Measurements from ENCODE around the gene SPACA5B.
"Not testable (repeated sequence)": the region's sequence is repeated elsewhere in the genome, so short reads cannot be mapped to it uniquely, and the experiment has no call there.

Gene SPACA5B

DNA sequence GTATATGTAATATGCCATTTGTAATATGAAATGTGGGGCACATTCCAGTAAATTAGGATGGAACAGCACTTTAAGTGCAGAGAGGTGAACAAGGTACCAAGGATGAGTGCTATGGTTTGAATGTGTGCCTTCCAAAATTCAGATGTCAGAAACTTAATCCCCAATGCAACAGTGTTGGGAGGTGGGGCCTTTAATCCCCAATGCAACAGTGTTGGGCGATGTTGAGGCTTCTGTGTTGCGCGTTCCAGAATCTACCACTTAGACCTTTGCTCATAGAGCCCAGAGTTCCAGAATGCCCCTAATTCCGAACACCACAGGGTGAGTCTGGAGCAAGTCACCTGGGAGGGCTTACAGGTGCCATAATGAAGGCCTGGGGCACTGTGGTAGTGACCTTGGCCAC lies at the start of gene SPACA5B:
Gene SPACA5B, plus strand, starts transcription at position 301 of the 400 bp plus-strand sequence. Its CDS starts 62 bp downstream, at position 363.
- not testable (repeated sequence) for DNase-seq

DNA sequence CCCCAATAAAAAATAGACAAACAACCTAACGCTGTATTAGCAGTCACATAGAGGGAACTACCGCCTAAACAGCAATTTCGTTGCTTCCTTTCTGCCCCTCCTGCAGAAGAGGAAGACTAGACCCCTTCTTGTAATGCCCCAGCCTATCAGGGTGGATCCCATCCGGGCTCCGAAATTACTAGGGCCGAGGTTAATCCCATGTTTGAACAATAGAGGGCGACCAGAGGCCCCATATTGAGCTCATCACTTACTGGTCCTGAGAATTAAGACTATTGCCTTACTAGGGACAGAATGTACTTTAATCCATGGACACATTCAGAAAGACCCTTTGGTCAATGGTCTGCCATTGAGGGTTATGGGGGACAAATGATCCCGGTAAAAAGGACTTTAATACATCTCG lies 47.2 kb upstream of the SPACA5B start:
- DNase-seq = peak; percentile 16 to 17

DNA sequence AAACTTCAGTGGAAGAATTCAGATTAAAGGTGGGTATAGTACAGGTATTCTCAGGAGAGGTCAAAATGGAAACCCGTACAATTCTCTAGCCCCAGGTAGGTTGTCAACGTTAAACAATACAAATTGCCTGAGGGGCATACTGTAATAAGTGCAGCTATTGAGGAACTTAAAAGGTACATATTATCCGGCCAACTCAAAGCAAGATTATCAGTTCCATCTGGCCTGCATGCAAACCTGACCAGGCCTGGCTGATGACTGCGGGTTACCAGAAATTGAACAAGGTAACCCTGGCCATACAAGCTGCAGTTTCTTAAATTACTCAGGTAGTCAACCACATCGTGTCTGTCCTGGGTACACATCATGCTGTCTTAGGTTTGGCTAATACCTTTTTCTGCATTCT lies 46.7 kb upstream of the SPACA5B start:
- DNase-seq = no peak

DNA sequence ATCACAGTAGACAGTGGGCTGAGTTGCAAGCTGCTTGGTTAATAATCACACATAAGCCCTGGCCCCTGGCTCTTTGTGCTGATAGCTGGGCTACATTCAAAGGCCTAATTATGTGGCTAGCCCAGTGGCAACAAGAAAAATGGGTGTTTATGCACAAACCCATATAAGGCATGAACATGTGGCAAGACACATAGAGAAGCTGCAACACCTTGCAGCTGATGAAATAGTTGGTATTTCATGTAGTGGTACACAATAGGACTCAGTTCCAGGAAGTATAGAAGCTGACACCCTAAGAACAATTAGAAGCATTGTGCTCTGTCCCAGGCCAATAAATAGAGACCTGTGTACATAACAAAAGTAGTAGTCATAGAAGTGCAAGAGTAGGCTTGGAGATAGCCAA lies 44.3 kb upstream of the SPACA5B start:
- DNase-seq = no peak

DNA sequence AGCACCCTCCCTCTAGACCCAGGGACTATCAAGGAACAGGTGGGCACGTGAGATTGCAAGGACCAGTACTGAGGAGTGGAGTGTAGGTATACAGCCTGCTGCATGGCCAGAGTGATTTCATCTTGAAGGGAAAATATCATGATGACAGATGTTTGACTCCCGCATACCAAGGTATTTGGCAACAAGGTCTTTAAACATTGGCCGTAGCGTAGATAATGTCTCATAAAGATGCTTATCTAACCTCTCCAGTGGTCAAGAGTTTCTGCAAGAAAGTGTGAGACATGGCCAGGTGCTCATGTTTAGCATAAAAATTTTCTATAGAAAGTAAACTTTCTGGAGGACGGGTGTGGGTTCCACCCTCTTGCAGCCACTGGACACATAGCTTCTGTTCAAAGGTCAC lies 40.3 kb upstream of the SPACA5B start:
- no peak for DNase-seq

DNA sequence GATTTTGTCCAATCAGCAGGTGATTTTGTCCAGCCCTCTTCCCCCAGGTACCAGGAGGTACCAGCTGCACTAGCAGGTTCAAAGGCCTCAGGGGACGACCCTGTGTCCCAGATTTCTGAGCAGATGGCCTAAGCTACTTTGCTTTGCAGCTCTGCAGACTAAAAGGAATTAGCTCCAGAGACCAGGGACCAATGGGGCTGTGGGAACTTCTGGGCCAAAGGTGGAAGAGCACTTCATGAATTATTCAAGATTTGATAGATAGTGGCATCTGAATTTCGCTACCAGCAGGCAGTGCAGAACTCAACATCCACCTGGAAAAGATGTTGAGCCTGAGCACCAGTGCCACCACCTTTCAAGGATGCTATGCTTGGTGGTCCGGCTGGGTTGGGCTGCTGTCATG lies 37.9 kb upstream of the SPACA5B start:
- not testable (repeated sequence) for DNase-seq

DNA sequence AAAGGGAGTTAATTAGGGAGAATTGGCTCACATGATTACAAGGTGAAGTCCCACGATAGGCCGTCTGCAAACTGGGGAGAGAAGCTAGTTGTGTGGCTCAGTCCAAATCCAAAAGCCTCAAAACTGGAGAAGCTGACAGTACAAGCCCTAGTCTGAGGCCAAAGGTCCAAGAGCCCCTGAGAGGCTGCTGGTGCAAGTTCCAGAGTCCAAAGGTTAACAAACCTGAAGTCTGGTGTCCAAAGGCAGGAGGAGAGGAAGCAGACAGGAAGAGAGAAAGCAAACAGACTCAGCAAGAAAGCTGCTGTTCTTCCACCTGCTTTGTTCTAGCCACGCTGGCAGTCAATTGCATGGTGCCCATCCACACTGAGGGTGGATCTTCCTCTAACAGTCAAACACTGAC lies 29.0 kb upstream of the SPACA5B start:
- DNase-seq = no peak

DNA sequence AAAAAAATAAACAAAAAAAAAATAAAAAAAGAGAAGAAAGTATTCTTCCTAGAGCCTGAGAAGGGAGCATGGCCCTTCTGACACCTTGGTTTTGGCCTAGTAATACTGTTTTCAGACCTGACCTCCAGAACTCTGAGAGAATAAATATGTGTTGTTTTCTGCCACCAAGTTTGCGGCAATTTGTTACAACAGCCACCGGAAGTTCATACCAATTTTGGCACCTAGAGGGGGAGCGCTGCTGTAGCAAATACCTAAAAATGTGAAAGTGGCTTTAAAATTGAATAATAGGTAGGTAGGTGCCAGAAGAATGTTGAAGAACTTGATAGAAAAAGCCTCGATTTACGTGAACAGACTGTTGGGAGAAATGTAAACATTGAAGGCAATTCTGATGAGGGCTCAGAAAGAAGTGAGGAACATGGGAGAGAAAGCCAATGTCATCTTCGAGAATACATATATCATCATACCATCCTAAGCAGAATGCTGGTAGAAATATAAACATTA lies 27.5 kb upstream of the SPACA5B start:
- no peak for DNase-seq

DNA sequence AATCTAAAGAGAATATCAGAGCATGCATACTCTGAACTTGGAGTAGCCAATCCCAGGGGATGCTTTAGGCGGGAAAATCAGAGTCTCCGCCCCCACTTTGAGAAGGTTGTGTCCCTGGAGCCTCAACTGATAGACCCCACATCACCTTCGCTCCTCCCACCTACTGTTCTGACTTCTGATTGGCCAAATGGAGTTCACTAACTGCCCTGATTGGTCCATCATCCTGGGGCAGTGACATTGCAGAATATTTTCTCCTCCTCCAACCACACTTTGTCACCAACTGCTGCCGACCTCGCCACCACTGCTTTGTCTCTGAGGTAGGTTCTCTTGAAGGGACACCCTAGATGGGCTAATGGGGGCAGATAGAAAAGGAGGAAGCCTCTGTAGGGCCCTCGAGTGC lies 22.7 kb upstream of the SPACA5B start:
- DNase-seq = no peak

DNA sequence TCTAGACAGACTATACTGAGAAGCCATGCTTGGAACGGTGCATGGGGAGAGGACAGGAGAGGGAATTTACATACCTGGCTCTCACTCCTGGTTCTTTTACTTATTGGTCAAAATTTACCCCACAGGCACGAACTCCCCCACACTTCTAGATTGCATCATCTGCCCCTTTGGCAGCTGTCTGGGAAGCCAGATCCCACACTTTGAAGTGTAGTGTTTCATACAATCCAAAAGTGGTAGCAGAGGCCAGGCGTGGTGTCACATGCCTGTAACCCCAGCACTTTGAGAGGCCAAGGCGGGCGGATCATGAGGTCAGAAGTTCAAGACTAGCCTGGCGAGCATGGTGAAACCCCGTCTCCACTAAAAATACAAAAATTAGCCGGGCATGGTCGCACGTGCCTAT lies 5.1 kb upstream of the SPACA5B start:
- not testable (repeated sequence) for DNase-seq

DNA sequence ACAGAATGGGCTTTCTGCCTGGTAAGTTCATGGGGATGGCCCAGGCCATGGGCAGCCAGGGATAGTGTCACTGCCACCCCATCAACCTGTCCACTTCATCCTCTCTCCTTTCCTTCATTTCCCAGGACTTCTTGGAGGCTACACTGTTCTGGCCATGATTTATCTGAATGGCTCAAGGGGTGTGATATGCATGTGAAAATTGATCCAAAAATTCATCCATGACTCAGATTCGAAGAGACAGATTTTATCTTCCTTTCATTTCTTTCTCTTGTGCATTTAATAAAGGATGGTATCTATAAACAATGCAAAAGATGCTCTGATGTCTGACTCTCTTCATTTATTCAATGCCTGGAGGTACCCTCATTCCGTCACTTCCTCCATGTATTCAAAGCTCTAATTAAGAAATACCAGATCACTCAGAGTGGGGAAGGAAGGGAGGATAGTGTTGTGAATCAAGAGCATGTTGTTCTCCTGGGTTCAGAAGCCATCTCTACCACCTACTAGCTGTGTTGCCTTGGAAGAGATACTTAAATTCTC lies 1.9 kb downstream of the SPACA5B start:
- DNase-seq = not testable (repeated sequence)

DNA sequence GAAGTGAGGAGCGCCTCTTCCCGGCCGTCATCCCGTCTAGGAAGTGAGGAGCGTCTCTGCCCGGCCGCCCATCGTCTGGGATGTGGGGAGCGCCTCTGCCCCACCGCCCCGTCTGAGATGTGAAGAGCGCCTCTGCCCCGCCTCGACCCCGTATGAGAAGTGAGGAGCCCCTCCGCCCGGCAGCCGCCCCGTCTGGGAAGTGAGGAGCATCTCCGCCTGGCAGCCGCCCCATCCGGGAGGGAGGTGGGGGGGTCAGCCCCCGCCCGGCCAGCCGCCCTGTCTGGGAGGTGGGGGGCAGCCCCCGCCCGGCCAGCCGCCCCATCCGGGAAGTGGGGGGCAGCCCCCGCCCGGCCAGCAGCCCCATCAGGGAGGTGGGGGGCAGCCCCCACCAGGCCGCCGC lies 8.7 kb downstream of the SPACA5B start:
- DNase-seq = not testable (repeated sequence)

DNA sequence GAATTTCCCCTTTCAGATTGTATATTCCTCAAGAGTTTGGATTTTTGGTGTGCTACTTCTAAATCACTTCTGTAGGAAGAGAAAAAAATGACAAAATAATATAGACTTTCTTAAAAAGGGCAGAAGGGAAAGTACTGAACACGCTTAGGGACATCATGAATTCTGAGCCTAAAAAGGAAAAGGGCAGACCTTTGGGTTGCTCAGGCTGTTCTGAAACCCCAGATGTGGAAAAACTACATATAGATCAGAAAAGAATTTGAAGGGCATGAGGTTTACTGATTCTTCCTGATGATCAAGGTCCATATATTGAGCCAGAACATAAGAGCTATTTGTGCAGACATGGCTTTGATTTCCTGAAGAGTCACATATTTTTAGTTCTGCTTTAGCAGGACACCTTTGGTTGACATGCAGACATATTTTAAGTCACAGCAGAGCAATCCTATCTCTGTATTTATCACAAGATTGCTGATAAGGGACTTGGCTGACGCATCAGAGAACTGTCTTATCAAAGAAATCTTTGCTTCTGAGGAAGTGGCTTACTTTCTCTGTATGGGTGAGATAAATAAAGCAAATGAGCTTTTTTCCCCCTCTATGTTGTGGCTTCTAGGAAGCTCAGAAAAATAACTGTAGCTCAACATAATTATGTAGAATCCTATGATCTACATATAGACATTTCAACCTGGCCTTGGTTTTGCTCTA lies 11.5 kb downstream of the SPACA5B start:
- DNase-seq = not testable (repeated sequence)

DNA sequence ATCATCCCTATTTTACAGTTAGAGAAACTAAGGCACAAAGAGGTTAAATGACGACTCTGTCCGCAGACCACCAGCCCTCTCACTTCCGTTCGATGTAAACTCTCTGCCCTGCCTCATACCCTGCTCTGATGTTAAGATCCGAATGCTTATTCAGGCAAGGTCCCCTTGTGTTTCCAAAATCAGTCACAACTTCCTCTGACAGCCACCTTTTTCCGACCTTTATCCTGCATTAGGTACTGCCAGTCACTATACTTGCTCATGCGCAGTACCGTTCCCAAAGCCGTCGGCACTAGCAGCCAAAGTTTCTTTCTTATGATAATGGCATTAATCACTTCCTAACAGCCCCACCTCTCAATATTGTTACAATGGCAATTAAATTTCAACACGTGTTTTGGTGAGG lies 12.3 kb downstream of the SPACA5B start:
- DNase-seq = peak; percentile 8 to 22

DNA sequence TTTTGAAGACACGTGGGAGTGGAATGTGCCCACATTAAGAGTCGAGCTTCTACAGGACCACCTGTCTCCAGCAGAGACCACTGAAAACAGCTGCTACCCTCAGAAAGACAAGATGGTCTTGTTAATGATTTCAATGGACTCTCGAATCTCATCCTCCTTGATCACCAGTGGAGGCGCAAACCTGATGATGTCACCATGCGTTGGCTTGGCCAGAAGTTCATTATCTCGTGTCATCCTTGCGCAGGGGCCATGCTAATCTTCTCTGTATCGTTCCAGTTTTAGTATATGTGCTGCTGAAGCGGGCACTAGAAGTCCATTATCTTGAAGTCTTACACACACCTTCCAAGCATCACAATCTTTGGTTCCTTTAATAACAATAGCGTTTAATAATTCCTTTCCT lies 23.3 kb downstream of the SPACA5B start:
- no peak for DNase-seq

DNA sequence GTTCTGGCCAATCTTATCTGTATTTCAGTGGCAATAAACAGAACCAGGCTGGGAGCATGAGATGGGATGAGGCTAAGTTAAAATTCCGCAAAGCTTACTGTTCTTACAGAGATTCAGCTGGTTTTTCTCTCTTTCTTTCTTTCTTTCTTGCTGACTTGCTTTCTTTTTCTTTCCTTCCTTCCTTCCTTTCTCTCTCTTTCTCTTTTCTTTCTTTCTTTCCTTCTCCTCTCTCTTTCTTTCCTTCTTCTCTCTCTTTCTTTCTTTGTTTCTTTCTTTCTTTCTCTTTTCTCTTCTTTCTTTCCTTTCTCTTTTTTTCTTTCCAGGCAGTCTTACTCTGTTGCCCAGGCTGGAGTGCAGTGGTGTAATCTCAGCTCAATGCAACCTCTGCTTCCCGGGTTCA lies 24.4 kb downstream of the SPACA5B start:
- DNase-seq = no peak

DNA sequence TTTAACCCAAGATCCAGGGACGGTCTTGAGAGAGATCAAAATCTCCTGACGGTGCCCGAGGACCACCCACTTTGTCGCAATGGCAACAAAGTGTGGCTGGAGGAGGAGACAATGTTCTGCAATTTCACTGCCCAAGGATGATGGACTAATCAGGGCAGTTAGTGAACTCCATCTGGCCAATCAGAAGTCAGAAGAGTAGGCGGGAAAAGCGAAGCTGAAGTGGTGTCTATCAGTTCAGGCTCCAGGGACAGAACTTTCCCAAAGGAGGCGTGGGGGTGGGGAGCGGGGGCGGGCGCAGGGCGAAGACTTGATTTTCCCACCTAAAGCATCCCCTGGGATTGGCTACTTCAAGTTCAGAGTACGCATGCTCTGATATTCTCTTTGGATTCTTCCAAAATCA lies 25.6 kb downstream of the SPACA5B start:
- DNase-seq = no peak

DNA sequence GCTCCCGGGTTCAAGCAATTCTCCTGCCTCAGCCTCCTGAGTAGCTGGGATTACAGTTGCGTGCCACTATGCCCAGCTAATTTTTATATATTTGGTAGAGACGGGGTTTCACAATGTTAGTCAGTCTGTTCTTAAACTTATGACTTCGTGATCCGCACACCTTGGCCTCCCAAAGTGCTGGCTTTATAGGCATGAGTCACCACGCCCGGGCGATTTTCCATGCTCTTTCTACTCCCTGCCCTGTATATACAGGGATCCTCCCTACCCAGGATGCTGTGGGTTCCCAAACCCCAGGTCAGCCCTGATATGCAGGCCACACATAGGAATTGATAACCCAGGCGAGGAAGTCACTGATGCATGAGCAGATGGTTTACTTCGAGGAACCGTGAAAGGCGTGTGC lies 34.8 kb downstream of the SPACA5B start:
- no peak for DNase-seq

DNA sequence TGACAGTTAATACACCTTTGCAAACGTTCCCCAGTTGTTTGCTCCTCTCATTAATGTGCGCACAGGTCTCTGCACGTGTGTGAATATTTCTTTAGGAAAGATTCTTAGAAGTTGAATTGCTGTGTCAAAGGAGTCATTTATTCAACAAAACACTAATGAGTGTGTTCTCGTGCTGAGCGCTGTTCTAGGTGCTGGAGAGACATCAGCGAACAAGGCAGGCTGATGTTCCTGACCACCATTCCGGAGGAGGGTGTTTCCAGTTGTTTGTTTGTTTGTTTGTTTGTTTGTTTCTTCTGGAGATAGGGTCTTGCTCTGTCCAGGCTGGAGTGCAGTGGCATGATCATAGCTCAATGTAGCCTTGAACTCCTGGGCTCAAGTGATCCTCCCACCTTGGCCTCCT lies 35.9 kb downstream of the SPACA5B start:
- not testable (repeated sequence) for DNase-seq

DNA sequence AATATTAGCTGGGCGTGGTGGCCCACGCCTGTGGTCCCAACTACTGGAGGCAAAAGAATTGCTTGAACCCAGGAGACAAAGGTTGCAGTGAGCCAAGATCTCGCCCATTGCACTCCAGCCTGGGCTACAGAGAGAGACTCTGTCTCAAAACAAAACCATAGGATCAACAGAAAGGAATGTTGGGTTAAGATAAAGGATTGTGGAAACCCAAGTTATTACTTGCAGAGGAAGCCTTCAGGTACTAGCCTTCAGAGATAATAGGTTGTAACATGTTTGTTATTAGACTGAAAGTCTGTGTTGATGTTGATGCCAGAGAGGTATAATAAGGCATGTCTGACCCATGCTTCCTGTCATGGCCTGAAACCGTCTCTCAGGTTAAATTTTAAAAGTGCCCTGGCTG lies 49.3 kb downstream of the SPACA5B start:
- no peak for DNase-seq

DNA sequence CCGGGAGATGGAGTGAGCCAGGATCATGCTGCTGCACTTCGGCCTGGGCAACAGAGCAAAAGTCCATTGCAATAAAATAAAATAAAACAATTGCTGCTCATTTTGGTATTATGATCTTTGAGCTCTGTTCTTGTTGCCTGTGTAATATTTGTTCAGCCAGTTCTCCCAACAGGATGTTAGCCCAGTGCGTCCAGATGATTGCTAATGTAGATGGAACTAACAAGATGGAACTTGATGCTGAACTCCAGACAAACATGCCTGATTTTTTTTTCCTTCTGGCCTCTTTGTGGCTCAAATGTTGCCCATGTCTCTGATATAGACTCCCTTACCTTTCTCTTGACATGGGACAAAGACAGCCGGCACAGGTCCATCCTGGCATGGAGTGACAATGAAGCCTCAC lies 50.4 kb downstream of the SPACA5B start:
- DNase-seq = no peak

DNA sequence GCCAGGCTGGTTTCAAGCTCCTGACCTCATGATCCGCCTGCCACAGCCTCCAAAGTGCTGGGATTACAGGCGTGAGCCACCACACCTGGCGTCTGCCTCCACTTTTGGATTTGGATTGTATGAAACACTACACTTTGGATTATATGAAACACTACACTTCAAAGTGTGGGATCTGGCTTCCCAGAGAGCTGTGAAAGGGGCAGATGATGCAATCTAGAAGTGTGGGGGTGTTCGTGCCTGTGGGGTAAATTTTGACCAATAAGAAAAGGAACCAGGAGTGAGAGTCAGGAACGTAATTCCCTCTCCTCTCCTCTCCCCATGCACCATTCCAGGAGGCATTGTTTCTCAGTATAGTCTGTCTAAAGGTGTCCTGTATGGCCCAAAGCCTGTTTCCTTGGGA lies 51.5 kb downstream of the SPACA5B start:
- not testable (repeated sequence) for DNase-seq
